Epithelial cell of esophagus (primary cell): Measurements from ENCODE around the gene TGFB2.

Experiments used
- DNase-seq: peaks from one replicate; pipeline ENCODE4 v3.0.0; 2010; ENCODE audit warnings: low read depth
- H3K4me3 ChIP-seq: 2 replicates; pipeline ENCODE4 v1.5.1; 2011; ENCODE audit warnings: mild to moderate bottlenecking, low read length, control low read depth
- TF ChIP-seq, protein P1 (sequence below): IDR thresholded peaks from 2 replicates; pipeline ENCODE4 v1.5.1; 2011; ENCODE audit warnings: low read depth, mild to moderate bottlenecking, low read length, control low read depth, inconsistent platforms; ENCODE audit not compliant: insufficient read depth; ENCODE audit errors: missing control alignments

Gene TGFB2

GRCh38 chr1:218357211-218357892, 12.2 kb downstream of the TGFB2 start:
- DNase-seq: no peak
- no peak overlapping the region for H3K4me3 ChIP-seq
- TF ChIP-seq, protein P1, sequence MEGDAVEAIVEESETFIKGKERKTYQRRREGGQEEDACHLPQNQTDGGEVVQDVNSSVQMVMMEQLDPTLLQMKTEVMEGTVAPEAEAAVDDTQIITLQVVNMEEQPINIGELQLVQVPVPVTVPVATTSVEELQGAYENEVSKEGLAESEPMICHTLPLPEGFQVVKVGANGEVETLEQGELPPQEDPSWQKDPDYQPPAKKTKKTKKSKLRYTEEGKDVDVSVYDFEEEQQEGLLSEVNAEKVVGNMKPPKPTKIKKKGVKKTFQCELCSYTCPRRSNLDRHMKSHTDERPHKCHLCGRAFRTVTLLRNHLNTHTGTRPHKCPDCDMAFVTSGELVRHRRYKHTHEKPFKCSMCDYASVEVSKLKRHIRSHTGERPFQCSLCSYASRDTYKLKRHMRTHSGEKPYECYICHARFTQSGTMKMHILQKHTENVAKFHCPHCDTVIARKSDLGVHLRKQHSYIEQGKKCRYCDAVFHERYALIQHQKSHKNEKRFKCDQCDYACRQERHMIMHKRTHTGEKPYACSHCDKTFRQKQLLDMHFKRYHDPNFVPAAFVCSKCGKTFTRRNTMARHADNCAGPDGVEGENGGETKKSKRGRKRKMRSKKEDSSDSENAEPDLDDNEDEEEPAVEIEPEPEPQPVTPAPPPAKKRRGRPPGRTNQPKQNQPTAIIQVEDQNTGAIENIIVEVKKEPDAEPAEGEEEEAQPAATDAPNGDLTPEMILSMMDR: no peak

- DNase-seq: no peak
- TF ChIP-seq, protein P1: no peak
Observed at GRCh38 chr1:218357893-218358232, 12.7 kb downstream of the TGFB2 start.

DNA sequence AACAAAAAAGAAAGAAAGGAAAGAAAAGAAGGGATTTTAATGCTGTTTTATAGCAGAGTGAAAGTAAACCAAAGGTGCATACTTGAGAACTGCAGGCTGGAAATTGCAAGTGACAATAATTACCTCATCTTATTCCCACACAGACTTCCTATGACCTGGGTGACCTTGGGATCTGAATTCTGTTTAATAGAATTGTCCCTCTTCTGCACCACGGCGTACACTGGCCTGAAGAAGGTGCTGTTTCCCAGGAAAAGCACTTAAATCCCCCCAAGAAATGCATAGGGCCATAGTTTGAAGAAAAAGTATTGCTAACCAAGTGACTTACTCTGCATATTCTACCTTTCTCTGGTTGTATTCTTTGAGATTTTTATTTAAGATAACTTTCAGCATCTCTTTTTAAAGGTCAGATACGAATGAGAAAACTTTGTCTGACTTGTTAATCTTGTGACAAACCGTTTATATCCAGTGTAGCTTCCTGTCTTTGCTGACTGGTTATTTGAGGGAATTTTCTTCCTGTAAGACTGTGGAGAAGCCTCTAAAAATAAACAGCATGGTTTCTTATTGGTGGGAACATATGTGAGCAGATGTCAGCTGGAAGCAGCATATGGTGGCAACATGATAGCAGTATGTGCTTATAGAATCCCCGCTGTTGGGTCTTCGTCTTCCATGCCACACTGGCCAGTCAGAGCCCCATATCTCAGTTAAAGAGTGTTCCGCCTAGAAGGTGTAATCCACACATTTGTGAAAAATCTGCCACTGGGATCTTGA, 16.3 kb downstream of the TGFB2 start:
- peak; percentile 45 for DNase-seq
- no peak overlapping the region for H3K4me3 ChIP-seq
- TF ChIP-seq, protein P1: peak; percentile 33

More at GRCh38 chr1:218357893-218358232, 12.7 kb downstream of the TGFB2 start:
- no peak overlapping the region for H3K4me3 ChIP-seq

- DNase-seq: no peak
Observed at GRCh38 chr1:218362418-218363076, 17.4 kb downstream of the TGFB2 start.

GRCh38 chr1:218363141-218363540, 18.0 kb downstream of the TGFB2 start:
- TF ChIP-seq, protein P1: no peak
- no peak for DNase-seq
- no peak overlapping the region for H3K4me3 ChIP-seq

More at GRCh38 chr1:218362418-218363076, 17.4 kb downstream of the TGFB2 start:
- no peak overlapping the region for H3K4me3 ChIP-seq
- TF ChIP-seq, protein P1: no peak

GRCh38 chr1:218364028-218364710, 19.0 kb downstream of the TGFB2 start:
- TF ChIP-seq, protein P1: no peak
- H3K4me3 ChIP-seq: no peak overlapping the region
- DNase-seq: no peak
